ENCODE results near the gene PRG2. TPM values are rescaled to one million over a fixed set of nuclear protein-coding genes. Genes with fewer than 3 reads are reported as not detected.
"Not testable (repeated sequence)": the region's sequence is repeated elsewhere in the genome, so short reads cannot be mapped to it uniquely, and the experiment has no call there.

The PRG2 gene
- total RNA-seq, 1 donor from 2014 or later: 1.6 TPM

DNA sequence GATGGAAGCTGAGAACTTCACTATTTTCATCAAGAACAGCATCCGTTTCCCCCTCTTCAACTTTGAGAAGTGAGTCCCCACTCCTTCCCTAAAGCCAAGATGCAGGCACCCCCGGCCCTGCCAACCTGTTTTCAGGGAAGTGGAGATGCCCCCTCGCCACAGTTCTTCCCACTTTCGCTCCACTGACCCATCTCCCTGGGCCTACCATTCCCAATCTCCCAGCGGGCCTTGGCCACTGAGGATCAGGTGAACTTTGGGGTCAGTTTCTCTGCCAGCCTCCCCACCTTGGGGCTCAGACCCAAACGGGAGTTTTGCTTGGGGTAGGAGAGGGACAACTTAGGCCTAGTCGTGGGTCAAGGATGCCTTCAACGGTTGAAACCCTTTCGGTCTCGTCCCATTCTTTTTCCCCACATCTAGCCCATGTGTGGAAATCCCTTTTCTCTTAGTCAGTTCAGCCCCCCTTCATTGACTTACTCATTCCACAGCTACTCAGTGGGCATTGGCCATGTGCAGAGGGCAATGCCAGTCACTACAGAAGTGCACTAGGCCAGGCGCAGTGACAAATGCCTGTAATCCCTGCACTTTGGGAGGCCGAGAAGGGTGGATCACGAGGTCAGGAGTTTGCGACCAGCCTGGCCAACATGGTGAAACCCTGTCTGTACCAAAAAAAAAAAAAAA lies 41.7 kb downstream of the PRG2 start:
- no peak for ATAC-seq
- no peak for DNase-seq (ENCODE audit: low spot score)

- no peak for DNase-seq (ENCODE audit: low spot score)
- no peak for ATAC-seq
Measured at GRCh38 chr11:57348052-57348451, 42.4 kb downstream of the PRG2 start.

DNA sequence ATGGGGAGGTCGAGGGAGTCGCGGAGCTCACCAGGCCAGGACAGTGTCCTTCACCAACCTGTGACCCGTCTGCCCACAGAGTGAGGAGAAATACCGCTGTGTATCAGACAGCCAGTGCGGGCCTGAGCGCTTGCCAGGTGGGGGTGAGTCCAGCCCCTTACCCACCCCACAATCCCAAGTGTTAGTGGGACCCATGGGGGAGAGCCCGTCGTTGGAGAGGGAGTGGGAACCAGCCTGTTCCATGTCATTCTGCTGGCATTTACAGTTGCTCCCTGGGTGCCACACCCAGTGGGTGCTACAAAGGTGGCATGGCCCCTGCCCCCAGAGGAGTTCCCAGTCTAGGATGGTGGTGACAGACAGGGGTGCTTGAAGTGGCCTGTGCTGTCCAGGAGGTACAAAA lies 43.1 kb downstream of the PRG2 start:
- no peak for DNase-seq (ENCODE audit: low spot score)
- ATAC-seq: no peak

GRCh38 chr11:57345555-57346211 lies 44.8 kb downstream of the PRG2 start:
- DNase-seq (ENCODE audit: low spot score): peak; percentile 73
- peak; percentile 89 for ATAC-seq

- DNase-seq (ENCODE audit: low spot score) (no peak), ATAC-seq (no peak)
Measured at GRCh38 chr11:57344826-57345225, 45.6 kb downstream of the PRG2 start.

GRCh38 chr11:57343825-57344224 lies 46.6 kb downstream of the PRG2 start:
- ATAC-seq (no peak), DNase-seq (ENCODE audit: low spot score) (no peak)

DNA sequence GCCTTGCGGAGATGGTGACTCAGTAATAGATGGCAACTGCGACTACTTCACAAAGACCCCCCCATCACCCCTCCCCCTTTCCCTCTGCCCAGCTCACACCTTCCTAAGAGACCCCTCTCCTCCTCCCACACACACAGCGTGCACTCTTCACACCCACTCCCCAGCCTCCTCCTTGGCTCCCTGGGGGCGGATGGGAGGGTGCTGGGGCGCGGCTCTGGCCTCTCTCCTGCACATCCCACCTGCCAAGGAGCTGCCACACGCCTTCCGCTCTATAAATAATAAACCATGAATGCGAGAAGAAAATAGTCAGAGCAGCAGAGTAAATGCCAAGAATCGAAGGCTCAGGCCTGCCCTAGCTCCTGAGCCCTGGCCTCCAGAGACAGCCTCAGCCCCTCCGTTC lies 47.7 kb downstream of the PRG2 start:
- no peak for DNase-seq (ENCODE audit: low spot score)
- no peak for ATAC-seq

DNA sequence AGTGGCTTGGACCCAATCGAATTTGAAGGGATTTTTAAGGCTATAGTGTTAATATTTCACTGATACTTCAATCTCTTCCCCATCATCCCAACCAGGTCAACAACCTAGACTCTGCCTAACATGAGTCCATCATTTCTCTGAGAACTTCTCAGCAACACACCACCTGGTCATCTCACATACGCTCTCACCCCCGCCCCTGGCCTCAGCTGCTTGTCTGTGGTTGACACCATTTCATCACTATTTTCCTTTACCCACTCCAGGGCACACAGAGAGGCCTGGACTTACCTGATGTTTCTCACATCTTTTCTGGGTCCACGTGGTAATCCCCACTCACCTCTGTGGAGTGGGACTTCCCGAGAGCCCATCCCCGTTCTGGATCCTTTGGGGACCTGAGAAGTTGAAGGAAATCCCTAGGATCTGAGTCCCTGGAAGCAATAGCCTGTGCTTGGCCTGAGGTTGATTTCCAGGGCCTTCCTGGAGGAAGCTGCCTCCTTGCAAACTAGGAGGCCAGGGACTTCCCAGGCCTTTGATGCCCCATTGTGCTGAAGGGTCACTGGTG lies 49.1 kb downstream of the PRG2 start:
- no peak for ATAC-seq
- no peak for DNase-seq (ENCODE audit: low spot score)

GRCh38 chr11:57340039-57340615 lies 50.3 kb downstream of the PRG2 start:
- ATAC-seq: peak; percentile 32
- DNase-seq (ENCODE audit: low spot score): no peak

GRCh38 chr11:57339328-57339727 lies 51.1 kb downstream of the PRG2 start:
- DNase-seq (ENCODE audit: low spot score) (no peak), ATAC-seq (no peak)

DNA sequence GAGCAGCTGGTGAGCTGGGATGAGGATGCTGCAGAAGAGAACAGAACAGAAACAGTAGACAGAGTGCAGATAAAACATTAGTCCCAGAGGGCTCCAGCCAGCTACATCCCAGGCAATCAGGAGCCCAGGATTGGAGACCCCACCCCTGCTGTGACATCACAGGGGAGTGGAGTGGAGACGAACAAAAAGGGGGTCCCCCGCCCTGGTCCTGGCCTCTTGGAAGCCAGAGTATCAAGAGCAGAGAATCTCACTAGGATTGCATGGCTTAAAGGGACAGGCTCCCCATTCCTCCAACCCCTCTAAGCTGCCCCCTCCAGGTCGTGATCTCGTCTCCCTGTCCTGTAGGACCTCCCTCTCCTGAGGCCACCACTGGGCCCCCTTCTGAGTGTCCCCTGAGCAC lies 52.3 kb downstream of the PRG2 start, which contains the start of gene P2RX3:
P2RX3 (plus strand) TSS at position 211 of the 400 bp plus-strand sequence. CDS start 199 bp downstream, outside the sequence.
- ATAC-seq (no peak), DNase-seq (ENCODE audit: low spot score) (no peak)

DNA sequence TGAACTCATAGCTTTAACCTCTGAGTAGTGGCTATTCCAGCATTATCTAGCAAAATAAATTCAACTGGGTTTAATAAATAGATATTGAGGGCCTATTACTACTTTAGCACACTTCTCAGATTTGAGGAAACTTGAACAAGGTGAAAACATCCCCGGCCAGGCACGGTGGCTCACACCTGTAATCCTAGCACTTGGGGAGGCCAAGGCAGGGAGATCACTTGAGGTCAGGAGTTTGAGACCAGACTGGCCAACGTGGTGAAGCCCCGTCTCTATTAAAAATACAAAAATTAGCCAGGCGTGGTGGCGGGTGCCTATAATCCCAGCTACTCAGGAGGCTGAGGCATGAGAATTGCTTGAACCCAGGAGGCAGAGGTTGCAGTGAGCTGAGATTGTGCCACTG lies 53.6 kb downstream of the PRG2 start:
- not testable (repeated sequence) for DNase-seq (ENCODE audit: low spot score); ATAC-seq

Other genes starting within 250 kb of the PRG2 start
- 0.13 TPM for gene LRRC55, start 208.7 kb downstream of the PRG2 start, total RNA-seq
- 2.4 TPM for gene APLNR, start 153.4 kb downstream of the PRG2 start, total RNA-seq
- gene TNKS1BP1, start 65.7 kb downstream of the PRG2 start, total RNA-seq: 102 TPM
- gene SSRP1, start 54.8 kb downstream of the PRG2 start, total RNA-seq: 24.3 TPM
- 0.50 TPM for gene P2RX3, start 52.3 kb downstream of the PRG2 start, total RNA-seq
- not detected for gene PRG3, start 9.5 kb downstream of the PRG2 start, total RNA-seq
- 127 TPM for gene SLC43A3, start 36.5 kb upstream of the PRG2 start, total RNA-seq
- 22.0 TPM for gene RTN4RL2, start 69.9 kb upstream of the PRG2 start, total RNA-seq
- 115 TPM for gene SLC43A1, start 125.1 kb upstream of the PRG2 start, total RNA-seq
- 39.3 TPM for gene TIMM10, start 140.1 kb upstream of the PRG2 start, total RNA-seq
- gene SMTNL1, start 146.9 kb upstream of the PRG2 start, total RNA-seq: not detected
- gene UBE2L6, start 177.0 kb upstream of the PRG2 start, total RNA-seq: 53.0 TPM
- 1,854 TPM for gene SERPING1, start 207.0 kb upstream of the PRG2 start, total RNA-seq

All from left lobe of liver (tissue), 2 donors.